Stomach smooth muscle (tissue), 2 donors: ENCODE data around the gene PAPOLB.

ENCODE experiments used
- H3K27ac ChIP-seq: one replicate; pipeline ENCODE4 v1.7.0; 2013; ENCODE audit warnings: mild to moderate bottlenecking, low read length, inconsistent platforms
- H3K27me3 ChIP-seq, 2 donors: one replicate each; pipeline ENCODE4 v1.7.0; 2013; ENCODE audit warnings: low read length in 2 of 2; ENCODE audit not compliant: insufficient read depth in 2 of 2, control insufficient read depth in 1 of 2
- H3K36me3 ChIP-seq, 2 donors: one replicate each; pipeline ENCODE4 v1.7.0; 2013; ENCODE audit warnings: low read length in 2 of 2; ENCODE audit not compliant: control insufficient read depth in 2 of 2, insufficient read depth in 2 of 2
- H3K4me1 ChIP-seq: one replicate; pipeline ENCODE4 v1.7.0; 2013; ENCODE audit warnings: low read length; ENCODE audit not compliant: control insufficient read depth, insufficient read depth
- H3K4me3 ChIP-seq, 2 donors: one replicate each; pipeline ENCODE4 v1.7.0; 2013; ENCODE audit warnings: low read length in 2 of 2
- H3K9ac ChIP-seq, 2 donors: one replicate each; pipeline ENCODE4 v1.7.0; 2013; ENCODE audit warnings: low read length in 2 of 2, mild to moderate bottlenecking in 1 of 2
- H3K9me3 ChIP-seq, 2 donors: one replicate each; pipeline ENCODE4 v1.7.0; 2013; ENCODE audit warnings: low read length in 2 of 2; ENCODE audit not compliant: control insufficient read depth in 2 of 2
- donor health status: healthy.
- donor health status: Pancreatic carcinoma.

The PAPOLB gene

GRCh38 chr7:4820967-4821471 lies 40.8 kb downstream of the PAPOLB start:
- H3K9ac ChIP-seq: no peak overlapping the region

GRCh38 chr7:4820405-4820966 lies 41.3 kb downstream of the PAPOLB start:
- Histone ChIP-seq H3K9ac (no peak overlapping the region), H3K4me1 (no peaks in the 10 kb centered on the region), H3K27ac (no peak overlapping the region), H3K27me3 (no peaks in the 10 kb centered on the region), H3K4me3 (no peak overlapping the region), H3K36me3 (no peaks in the 10 kb centered on the region), H3K9me3 (no peaks in the 10 kb centered on the region)

More at GRCh38 chr7:4820967-4821471, 40.8 kb downstream of the PAPOLB start:
- Histone ChIP-seq H3K9me3 (no peaks in the 10 kb centered on the region), H3K4me1 (no peaks in the 10 kb centered on the region), H3K27me3 (no peaks in the 10 kb centered on the region), H3K27ac (no peak overlapping the region), H3K4me3 (no peak overlapping the region), H3K36me3 (no peaks in the 10 kb centered on the region)

- Histone ChIP-seq H3K27me3 (no peaks in the 10 kb centered on the region), H3K9ac (no peak overlapping the region), H3K9me3 (no peaks in the 10 kb centered on the region), H3K4me1 (no peaks in the 10 kb centered on the region), H3K4me3 (no peak overlapping the region), H3K36me3 (no peaks in the 10 kb centered on the region), H3K27ac (no peak overlapping the region)
Observed at GRCh38 chr7:4819560-4820404, 42.0 kb downstream of the PAPOLB start.

GRCh38 chr7:4818000-4818794 lies 43.6 kb downstream of the PAPOLB start:
- no peak overlapping the region for H3K27ac ChIP-seq
- no peaks in the 10 kb centered on the region for H3K9me3 ChIP-seq
- no peaks in the 10 kb centered on the region for H3K36me3 ChIP-seq
- no peaks in the 10 kb centered on the region for H3K4me1 ChIP-seq
- H3K27me3 ChIP-seq: no peaks in the 10 kb centered on the region
- H3K9ac ChIP-seq: no peak overlapping the region
- no peak overlapping the region for H3K4me3 ChIP-seq

GRCh38 chr7:4817178-4817901 lies 44.5 kb downstream of the PAPOLB start:
- Histone ChIP-seq H3K27me3 (no peaks in the 10 kb centered on the region), H3K9me3 (peaks cover 0 to 2% of the 10 kb centered on the region in 2 donors), H3K4me1 (no peaks in the 10 kb centered on the region), H3K27ac (no peak overlapping the region), H3K36me3 (no peaks in the 10 kb centered on the region), H3K4me3 (no peak overlapping the region), H3K9ac (no peak overlapping the region)

GRCh38 chr7:4816419-4817080 lies 45.3 kb downstream of the PAPOLB start:
- no peak overlapping the region for H3K9ac ChIP-seq
- no peaks in the 10 kb centered on the region for H3K36me3 ChIP-seq
- H3K27ac ChIP-seq: no peak overlapping the region
- no peak overlapping the region for H3K4me3 ChIP-seq
- no peaks in the 10 kb centered on the region for H3K27me3 ChIP-seq
- H3K4me1 ChIP-seq: no peaks in the 10 kb centered on the region
- peaks cover 0 to 2% of the 10 kb centered on the region in 2 donors for H3K9me3 ChIP-seq

GRCh38 chr7:4815609-4816418 lies 46.0 kb downstream of the PAPOLB start:
- Histone ChIP-seq H3K4me1 (no peaks in the 10 kb centered on the region), H3K36me3 (no peaks in the 10 kb centered on the region), H3K9ac (no peak overlapping the region), H3K27me3 (no peaks in the 10 kb centered on the region), H3K4me3 (no peak overlapping the region), H3K9me3 (peaks cover 0 to 2% of the 10 kb centered on the region in 2 donors), H3K27ac (no peak overlapping the region)

GRCh38 chr7:4815121-4815520 lies 46.7 kb downstream of the PAPOLB start:
- Histone ChIP-seq H3K9me3 (peaks cover 0 to 2% of the 10 kb centered on the region in 2 donors), H3K4me3 (no peak overlapping the region), H3K36me3 (no peaks in the 10 kb centered on the region), H3K4me1 (no peaks in the 10 kb centered on the region), H3K27me3 (peaks cover 0 to 4% of the 10 kb centered on the region in 2 donors), H3K9ac (no peak overlapping the region), H3K27ac (no peak overlapping the region)

GRCh38 chr7:4814433-4814832 lies 47.4 kb downstream of the PAPOLB start:
- peaks cover 0 to 2% of the 10 kb centered on the region in 2 donors for H3K9me3 ChIP-seq
- no peak overlapping the region for H3K9ac ChIP-seq
- H3K27me3 ChIP-seq: peaks cover 0 to 4% of the 10 kb centered on the region in 2 donors
- no peak overlapping the region for H3K4me3 ChIP-seq
- H3K27ac ChIP-seq: no peak overlapping the region
- no peaks in the 10 kb centered on the region for H3K4me1 ChIP-seq
- no peaks in the 10 kb centered on the region for H3K36me3 ChIP-seq
